ENCODE measurements around the gene FMO1. TPM values are rescaled to one million over a fixed set of nuclear protein-coding genes. Genes with fewer than 3 reads are reported as not detected.

Gene FMO1
- total and polyA plus RNA-seq, 7 donors: 0.03 to 0.30 (median 0.24) TPM; not detected in 3

GRCh38 chr1:171217658-171218443 lies 30.4 kb upstream of the FMO1 start:
- H3K4me1 ChIP-seq: peaks cover 2% of the 10 kb centered on the region
- no peak overlapping the region for H3K27ac ChIP-seq
- no peak for DNase-seq

DNA sequence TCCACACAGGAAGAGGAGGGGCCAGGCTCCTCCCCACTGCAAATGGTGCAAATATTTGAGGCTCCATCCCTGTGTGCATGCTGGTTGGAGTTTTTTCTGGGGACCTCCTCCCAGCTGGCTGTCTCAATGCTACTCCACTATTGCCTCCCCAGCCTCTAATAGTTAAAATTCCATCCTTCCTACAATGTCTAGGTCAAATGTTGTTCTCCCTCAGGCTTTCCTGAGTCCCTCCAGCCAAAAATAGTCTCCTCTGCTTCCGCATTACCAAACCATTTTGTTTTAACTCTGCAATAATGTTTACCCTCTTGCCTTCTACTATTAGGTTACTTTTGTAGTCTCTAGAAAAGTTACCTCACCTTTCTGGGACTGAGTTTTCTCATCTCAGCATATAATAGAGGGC lies 29.6 kb upstream of the FMO1 start:
- DNase-seq: no peak
- no peaks in the 10 kb centered on the region for H3K27me3 ChIP-seq (ENCODE audit: insufficient read depth in 3 of 3, low read length in 2 of 3)
- TF ChIP-seq, protein P1, sequence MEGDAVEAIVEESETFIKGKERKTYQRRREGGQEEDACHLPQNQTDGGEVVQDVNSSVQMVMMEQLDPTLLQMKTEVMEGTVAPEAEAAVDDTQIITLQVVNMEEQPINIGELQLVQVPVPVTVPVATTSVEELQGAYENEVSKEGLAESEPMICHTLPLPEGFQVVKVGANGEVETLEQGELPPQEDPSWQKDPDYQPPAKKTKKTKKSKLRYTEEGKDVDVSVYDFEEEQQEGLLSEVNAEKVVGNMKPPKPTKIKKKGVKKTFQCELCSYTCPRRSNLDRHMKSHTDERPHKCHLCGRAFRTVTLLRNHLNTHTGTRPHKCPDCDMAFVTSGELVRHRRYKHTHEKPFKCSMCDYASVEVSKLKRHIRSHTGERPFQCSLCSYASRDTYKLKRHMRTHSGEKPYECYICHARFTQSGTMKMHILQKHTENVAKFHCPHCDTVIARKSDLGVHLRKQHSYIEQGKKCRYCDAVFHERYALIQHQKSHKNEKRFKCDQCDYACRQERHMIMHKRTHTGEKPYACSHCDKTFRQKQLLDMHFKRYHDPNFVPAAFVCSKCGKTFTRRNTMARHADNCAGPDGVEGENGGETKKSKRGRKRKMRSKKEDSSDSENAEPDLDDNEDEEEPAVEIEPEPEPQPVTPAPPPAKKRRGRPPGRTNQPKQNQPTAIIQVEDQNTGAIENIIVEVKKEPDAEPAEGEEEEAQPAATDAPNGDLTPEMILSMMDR (IDR thresholded peaks at IDR 0.05): no peak
- ATAC-seq: no peak
- peaks cover 2% of the 10 kb centered on the region for H3K4me1 ChIP-seq
- H3K4me3 ChIP-seq: no peak overlapping the region
- no peaks in the 10 kb centered on the region for H3K9me3 ChIP-seq
- H3K36me3 ChIP-seq (ENCODE audit: insufficient read depth in 1 of 2, low read depth in 1 of 2): no peaks in the 10 kb centered on the region
- intact Hi-C loops (cut with DNase I): no loop called here
- 0 to 71% (median 71%) methylated on average over 1 of the region's 1 CpG for WGBS, 3 donors
- no peak overlapping the region for H3K27ac ChIP-seq

More at GRCh38 chr1:171217658-171218443, 30.4 kb upstream of the FMO1 start:
- Histone ChIP-seq H3K9me3 (no peaks in the 10 kb centered on the region), H3K36me3 (ENCODE audit: insufficient read depth in 1 of 2, low read depth in 1 of 2) (no peaks in the 10 kb centered on the region), H3K27me3 (ENCODE audit: insufficient read depth in 3 of 3, low read length in 2 of 3) (no peaks in the 10 kb centered on the region), H3K4me3 (no peak overlapping the region)
- no peak for ATAC-seq
- WGBS, 3 donors: 59 to 77% (median 74%) methylated on average over 9 of the region's 9 CpGs
- TF ChIP-seq, protein P1 (IDR thresholded peaks at IDR 0.05): no peak
- intact Hi-C loops (cut with DNase I): no loop called here

- TF ChIP-seq, protein P1 (IDR thresholded peaks at IDR 0.05): no peak
- no peaks in the 10 kb centered on the region for H3K36me3 ChIP-seq (ENCODE audit: insufficient read depth in 1 of 2, low read depth in 1 of 2)
- WGBS, 3 donors: 76 to 91% (median 87%) methylated on average over 2 of the region's 2 CpGs
- H3K4me1 ChIP-seq: peaks cover 2% of the 10 kb centered on the region
- H3K9me3 ChIP-seq: no peaks in the 10 kb centered on the region
- no peaks in the 10 kb centered on the region for H3K27me3 ChIP-seq (ENCODE audit: insufficient read depth in 3 of 3, low read length in 2 of 3)
- DNase-seq (no peak), ATAC-seq (no peak)
- no peak overlapping the region for H3K4me3 ChIP-seq
- intact Hi-C loops (cut with DNase I): loop anchor here in 1 of 2 donors (5.0 kb wide), 1 partner anchor 427 kb away; no protein-coding TSS in a partner anchor
- no peak overlapping the region for H3K27ac ChIP-seq
Observed at GRCh38 chr1:171219346-171220080, 28.8 kb upstream of the FMO1 start.

GRCh38 chr1:171220081-171220420 lies 28.2 kb upstream of the FMO1 start:
- Histone ChIP-seq H3K27me3 (ENCODE audit: insufficient read depth in 3 of 3, low read length in 2 of 3) (no peaks in the 10 kb centered on the region), H3K36me3 (ENCODE audit: insufficient read depth in 1 of 2, low read depth in 1 of 2) (no peaks in the 10 kb centered on the region)
- intact Hi-C loops (cut with DNase I): loop anchor here in 1 of 2 donors (5.0 kb wide), 1 partner anchor 428 kb away; no protein-coding TSS in a partner anchor

More at GRCh38 chr1:171220081-171220420, 28.2 kb upstream of the FMO1 start:
- Histone ChIP-seq H3K9me3 (no peaks in the 10 kb centered on the region), H3K4me3 (no peak overlapping the region), H3K27ac (peak overlapping the region; percentile 36), H3K4me1 (peaks cover 2% of the 10 kb centered on the region)
- WGBS, 3 donors: 69 to 77% (median 71%) methylated on average over 2 of the region's 2 CpGs
- TF ChIP-seq, protein P1 (IDR thresholded peaks at IDR 0.05): no peak
- no peak for DNase-seq
- no peak for ATAC-seq
